PC-3 (cell line): ENCODE measurements around the gene SLCO3A1. TPM values are rescaled to one million over a fixed set of nuclear protein-coding genes. Genes with fewer than 3 reads are reported as not detected.

Experiments used
- ATAC-seq: fragments of 200-7000 bp; cut with Tn5 transposase; 2 replicates; pipeline ENCODE4 v1.9.1; 2020; ENCODE audit warnings: mild to moderate bottlenecking, moderate library complexity
- BruUV-seq: library from RNA; stranded (reverse); fragments of 400-500 nt; replicated peaks from 2 replicates; lab custom pipeline; 2021; lab: Mats Ljungman, UMichigan
- CTCF ChIA-PET: fragments of 300-600 bp; sonication (Branson Sonifier 250); formaldehyde crosslinking; loops from one replicate; lab custom pipeline; 2022; ENCODE audit warnings: antibody characterized with exemption; lab: Charles Lee
- POLR2A ChIA-PET: fragments of 300-600 bp; sonication (Branson Sonifier 250); formaldehyde crosslinking; loops from one replicate; lab custom pipeline; 2022; ENCODE audit warnings: antibody characterized with exemption; ENCODE audit not compliant: unreplicated experiment; lab: Charles Lee
- DNase-seq: peaks from one replicate; pipeline ENCODE4 v3.0.0-alpha.2; 2015
- H2AFZ ChIP-seq: fragments of 300-600 bp; sonication (generic); 2 replicates; pipeline ENCODE4 v1.6.0; 2016; ENCODE audit warnings: antibody characterized with exemption, low read length
- H3F3A ChIP-seq: fragments of 300-600 bp; sonication (generic); one replicate; pipeline ENCODE4 v1.6.0; 2017; ENCODE audit warnings: antibody characterized with exemption, low read length, control low read depth, mild to moderate bottlenecking; ENCODE audit not compliant: unreplicated experiment
- H3K27ac ChIP-seq: fragments of 300-600 bp; sonication (generic); 2 replicates; pipeline ENCODE4 v1.5.1; 2016; ENCODE audit warnings: mild to moderate bottlenecking, low read length
- H3K27me3 ChIP-seq: fragments of 300-600 bp; sonication (generic); 2 replicates; pipeline ENCODE4 v1.6.1; 2016; ENCODE audit warnings: low read length, mixed read lengths
- H3K36me3 ChIP-seq: fragments of 300-600 bp; sonication (generic); 2 replicates; pipeline ENCODE4 v1.6.1; 2016; ENCODE audit warnings: low read depth, mixed run types, low read length, mixed read lengths
- H3K4me1 ChIP-seq: fragments of 300-600 bp; sonication (generic); 2 replicates; pipeline ENCODE4 v1.5.1; 2016; ENCODE audit warnings: low read length; ENCODE audit not compliant: insufficient read depth
- H3K4me2 ChIP-seq: fragments of 300-600 bp; sonication (generic); 2 replicates; pipeline ENCODE4 v1.6.0; 2016; ENCODE audit warnings: low read length
- H3K4me3 ChIP-seq: fragments of 300-600 bp; sonication (generic); 2 replicates; pipeline ENCODE4 v1.5.1; 2016; ENCODE audit warnings: mild to moderate bottlenecking, low read length, mixed read lengths
- H3K79me2 ChIP-seq: fragments of 300-600 bp; sonication (generic); 2 replicates; pipeline ENCODE4 v1.6.1; 2017; ENCODE audit warnings: low read length, mixed read lengths
- H3K9ac ChIP-seq: fragments of 300-600 bp; sonication (generic); 2 replicates; pipeline ENCODE4 v1.6.0; 2016; ENCODE audit warnings: mild to moderate bottlenecking, low read length
- H3K9me2 ChIP-seq: fragments of 300-600 bp; sonication (generic); replicated peaks from 2 replicates; pipeline ENCODE4 v1.6.1; 2016; ENCODE audit warnings: mixed run types, low read length, mixed read lengths
- H3K9me3 ChIP-seq: fragments of 300-600 bp; sonication (generic); 2 replicates; pipeline ENCODE4 v1.6.1; 2016; ENCODE audit warnings: low read length, mixed read lengths
- H4K20me1 ChIP-seq: fragments of 300-600 bp; sonication (generic); 2 replicates; pipeline ENCODE4 v1.6.1; 2016; ENCODE audit warnings: low read length, mixed read lengths
- CTCF ChIP-seq: fragments of 300-600 bp; sonication (generic); conservative IDR thresholded peaks from 2 replicates; pipeline ENCODE4 v1.5.1; 2017; ENCODE audit warnings: antibody characterized with exemption, low read depth, mild to moderate bottlenecking, low read length
- EZH2 ChIP-seq: fragments of 300-600 bp; sonication (generic); IDR thresholded peaks from one replicate; pipeline ENCODE4 v1.6.1; 2017; ENCODE audit warnings: antibody characterized with exemption, mild to moderate bottlenecking, low read length; ENCODE audit not compliant: unreplicated experiment
- EZH2phosphoT487 ChIP-seq: fragments of 300-600 bp; sonication (generic); IDR thresholded peaks from 2 replicates; pipeline ENCODE4 v1.6.1; 2018; ENCODE audit warnings: mild to moderate bottlenecking, antibody characterized with exemption, low read length, borderline replicate concordance
- intact Hi-C: fragments of 100-400 bp; cut with micrococcal nuclease; formaldehyde crosslinking; loops from 2 replicates; pipeline ENCODE4 v1.9.0; 2023
- total RNA-seq: library from RNA; depleted of rRNA; stranded (reverse); fragments of >200 nt; gene quantifications from 2 replicates; pipeline ENCODE4 v1.2.3, GENCODE V29; 2014

SLCO3A1 gene
- total RNA-seq, 1 experiment from 2014 or later: 0.07 TPM

DNA sequence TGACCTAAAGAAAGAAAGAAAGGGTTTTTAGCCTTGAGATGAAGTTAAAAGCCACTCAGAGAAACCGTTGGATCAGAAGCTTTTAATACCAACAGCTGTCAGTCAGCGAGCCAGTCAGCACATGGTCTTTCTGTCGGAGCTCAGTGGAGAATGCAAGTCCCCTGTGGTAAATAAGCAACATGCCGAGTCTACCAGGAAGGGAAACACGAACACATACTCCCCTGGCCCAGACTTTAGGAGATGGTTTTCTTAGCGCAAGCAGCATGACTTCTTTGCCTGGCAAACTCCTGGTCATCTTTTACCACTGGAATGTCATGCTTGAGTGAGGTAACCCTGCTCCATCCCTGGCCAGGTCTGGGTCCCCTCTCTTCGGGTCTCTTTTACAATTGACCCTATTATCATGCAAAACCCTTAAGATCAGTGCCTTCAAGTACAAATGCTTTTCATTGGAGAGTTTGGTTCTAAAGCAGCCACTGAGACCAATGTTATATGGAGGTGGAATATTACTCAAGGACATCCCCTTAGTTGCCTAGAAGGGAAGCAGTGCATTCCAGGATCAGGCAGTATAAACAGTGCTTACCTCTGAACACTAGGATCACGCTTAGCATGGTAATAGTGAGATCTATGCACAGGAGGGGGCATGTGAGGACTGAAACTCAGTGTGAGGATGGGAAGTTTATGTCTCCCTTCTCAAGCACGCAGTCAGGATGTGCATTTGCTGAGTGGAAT is 28.2 kb downstream of the SLCO3A1 start:
- Histone ChIP-seq H3K9me2 (no peaks in the 10 kb centered on the region), H3K36me3 (no peaks in the 10 kb centered on the region), H3K4me1 (no peaks in the 10 kb centered on the region), H3K27me3 (peaks cover 31% of the 10 kb centered on the region), H3K4me2 (no peak overlapping the region), H3K27ac (no peak overlapping the region), H3K79me2 (no peaks in the 10 kb centered on the region), H3K9me3 (no peaks in the 10 kb centered on the region), H2AFZ (no peak overlapping the region), H3K9ac (no peak overlapping the region), H3F3A (no peaks in the 10 kb centered on the region), H4K20me1 (no peaks in the 10 kb centered on the region), H3K4me3 (no peak overlapping the region)
- POLR2A ChIA-PET: no interaction called here
- DNase-seq (no peak), ATAC-seq (no peak)
- CTCF ChIA-PET: no interaction called here
- BruUV-seq: no TSS peak
- intact Hi-C loops: no loop called here
- no peak for TF ChIP-seq EZH2phosphoT487

DNA sequence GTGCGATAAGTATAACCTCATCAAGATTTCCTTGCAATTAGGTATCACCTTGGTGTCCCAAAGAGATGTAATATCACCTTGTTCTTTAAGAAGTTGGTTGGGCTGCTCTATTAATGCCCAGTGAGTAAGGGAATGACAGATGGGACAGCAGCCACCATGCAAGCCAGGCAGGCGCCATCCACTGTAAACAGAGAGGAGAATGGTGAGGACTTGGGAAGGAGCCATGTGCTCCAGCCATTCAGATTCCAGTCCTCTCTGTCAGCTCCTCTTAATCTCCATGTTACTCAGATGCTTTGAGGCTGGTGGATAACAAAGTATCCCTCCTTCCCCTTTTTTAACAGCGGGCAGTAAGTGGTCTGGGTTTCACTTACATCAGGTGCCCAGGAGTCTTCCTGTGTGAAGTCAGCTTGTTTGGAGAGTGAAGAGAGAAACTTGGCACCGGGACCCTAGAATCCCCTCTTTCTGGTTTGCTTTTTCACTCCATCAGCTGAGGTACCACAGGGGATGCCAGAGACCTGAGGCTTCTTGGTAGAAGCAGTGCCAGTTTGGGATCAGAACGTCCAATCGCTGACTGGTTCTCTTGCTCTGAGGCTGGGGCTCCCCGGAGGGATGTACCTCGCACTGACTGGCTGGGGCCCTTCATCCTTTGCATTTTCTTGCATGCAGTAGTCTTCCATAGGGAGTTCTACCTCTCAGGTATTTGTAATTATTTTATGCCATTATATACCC is 29.5 kb downstream of the SLCO3A1 start:
- BruUV-seq: no TSS peak
- ATAC-seq: no peak
- intact Hi-C loops: no loop called here
- H3K4me3 ChIP-seq: no peak overlapping the region
- H3K9me3 ChIP-seq: no peaks in the 10 kb centered on the region
- H3K9ac ChIP-seq: no peak overlapping the region
- no peak overlapping the region for H2AFZ ChIP-seq
- no peak overlapping the region for H3K4me2 ChIP-seq
- no peaks in the 10 kb centered on the region for H3K79me2 ChIP-seq
- no peaks in the 10 kb centered on the region for H4K20me1 ChIP-seq
- POLR2A ChIA-PET: no interaction called here
- CTCF ChIA-PET: no interaction called here
- no peaks in the 10 kb centered on the region for H3K36me3 ChIP-seq
- H3K27ac ChIP-seq: no peak overlapping the region
- no peak for DNase-seq
- no peaks in the 10 kb centered on the region for H3F3A ChIP-seq
- H3K27me3 ChIP-seq: peaks cover 31% of the 10 kb centered on the region
- no peak for TF ChIP-seq CTCF
- no peaks in the 10 kb centered on the region for H3K4me1 ChIP-seq
- H3K9me2 ChIP-seq: no peaks in the 10 kb centered on the region

DNA sequence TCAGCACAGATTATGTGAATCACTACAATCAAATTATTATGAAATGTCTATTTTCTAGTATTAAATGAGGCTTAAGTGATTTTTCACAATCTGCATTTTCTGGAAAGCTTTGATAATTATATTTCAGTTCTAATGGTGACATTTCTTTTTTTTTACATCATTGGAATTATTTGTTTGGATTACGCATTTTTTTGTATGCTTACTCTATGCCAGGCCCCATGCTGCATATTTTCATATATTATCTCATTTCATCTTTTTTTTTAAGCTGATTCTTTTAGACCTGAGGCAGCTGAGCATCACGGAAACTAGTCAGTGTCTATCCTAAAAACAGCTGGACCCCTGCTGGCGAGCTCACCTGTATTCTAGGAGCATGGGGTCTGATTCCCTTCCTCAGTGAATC is 31.1 kb downstream of the SLCO3A1 start:
- peaks cover 31% of the 10 kb centered on the region for H3K27me3 ChIP-seq

More for the DNA sequence above, 31.1 kb downstream of the SLCO3A1 start:
- Histone ChIP-seq H2AFZ (no peak overlapping the region), H3K79me2 (no peaks in the 10 kb centered on the region), H3F3A (no peaks in the 10 kb centered on the region), H3K9me3 (no peaks in the 10 kb centered on the region), H3K4me2 (no peak overlapping the region), H4K20me1 (no peaks in the 10 kb centered on the region), H3K27ac (no peak overlapping the region), H3K9me2 (no peaks in the 10 kb centered on the region), H3K4me3 (no peak overlapping the region), H3K9ac (no peak overlapping the region), H3K36me3 (no peaks in the 10 kb centered on the region), H3K4me1 (no peaks in the 10 kb centered on the region)
- TF ChIP-seq EZH2phosphoT487 (no peak), EZH2 (no peak), CTCF (no peak)
- intact Hi-C loops: no loop called here
- POLR2A ChIA-PET: no interaction called here
- no peak for DNase-seq
- BruUV-seq: no TSS peak
- CTCF ChIA-PET: no interaction called here
- no peak for ATAC-seq
